HG03571 (cell line): ENCODE measurements around the gene ABHD16B.
"Not testable (repeated sequence)": the region's sequence is repeated elsewhere in the genome, so short reads cannot be mapped to it uniquely, and the experiment has no call there.

Experiments used
- ATAC-seq: cut with Tn5 transposase; IDR thresholded peaks from one replicate; pipeline ENCODE4 v1.9.1; 2021; ENCODE audit not compliant: unreplicated experiment

The ABHD16B gene

DNA sequence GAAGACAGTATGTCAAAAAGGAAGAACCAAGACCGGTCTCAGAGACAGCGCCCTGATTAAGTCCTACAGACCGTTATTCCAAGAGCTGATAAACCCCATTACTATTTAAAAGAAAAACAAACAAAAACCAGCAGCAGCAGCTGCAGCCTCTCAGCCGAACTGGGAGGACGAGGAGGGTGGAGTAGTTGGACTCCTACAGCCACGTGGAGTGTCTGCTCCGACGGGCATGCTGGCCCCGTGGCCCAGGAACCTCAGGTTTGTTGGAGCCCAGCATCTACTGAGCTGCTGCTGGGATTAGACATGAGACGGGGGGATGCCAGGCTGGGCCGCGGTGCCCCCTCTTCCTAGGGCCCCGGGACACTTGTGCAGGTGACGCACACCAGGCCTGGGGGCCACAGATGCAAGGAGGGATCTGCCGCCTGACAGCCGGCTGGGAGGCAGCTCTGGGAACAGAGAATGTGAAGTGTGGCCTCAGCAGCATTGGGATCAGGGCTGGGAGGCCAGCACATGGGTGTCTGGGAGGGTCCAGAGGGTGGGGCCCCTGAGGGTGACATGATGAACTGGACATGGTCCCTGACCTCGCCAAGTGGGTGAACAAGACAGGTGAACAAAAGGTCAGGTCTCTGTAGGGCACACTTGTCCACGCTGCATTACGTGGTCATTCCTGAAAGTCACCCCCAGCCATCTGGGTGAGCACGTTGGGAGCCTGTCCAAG is 27.4 kb upstream of the ABHD16B start:
- no peak for ATAC-seq

DNA sequence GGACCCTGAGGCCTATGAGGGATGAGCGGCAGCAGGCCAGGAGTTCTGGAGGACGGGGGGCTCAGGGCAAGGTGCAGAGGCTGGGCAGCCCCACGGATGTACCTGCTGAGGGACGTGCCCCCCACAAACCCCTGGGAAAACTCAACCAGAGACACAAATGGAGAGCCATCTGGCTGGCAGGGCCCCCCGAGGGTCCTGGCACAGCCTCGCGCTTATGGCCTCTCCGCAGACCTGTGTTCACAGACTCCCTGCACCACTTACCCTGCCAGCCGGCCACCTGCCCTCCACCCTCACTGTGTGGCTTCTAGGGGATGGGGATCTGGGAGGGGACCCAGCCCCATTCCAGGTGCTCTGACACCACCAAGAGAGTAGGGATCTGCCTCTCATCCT is 26.8 kb upstream of the ABHD16B start:
- no peak for ATAC-seq

DNA sequence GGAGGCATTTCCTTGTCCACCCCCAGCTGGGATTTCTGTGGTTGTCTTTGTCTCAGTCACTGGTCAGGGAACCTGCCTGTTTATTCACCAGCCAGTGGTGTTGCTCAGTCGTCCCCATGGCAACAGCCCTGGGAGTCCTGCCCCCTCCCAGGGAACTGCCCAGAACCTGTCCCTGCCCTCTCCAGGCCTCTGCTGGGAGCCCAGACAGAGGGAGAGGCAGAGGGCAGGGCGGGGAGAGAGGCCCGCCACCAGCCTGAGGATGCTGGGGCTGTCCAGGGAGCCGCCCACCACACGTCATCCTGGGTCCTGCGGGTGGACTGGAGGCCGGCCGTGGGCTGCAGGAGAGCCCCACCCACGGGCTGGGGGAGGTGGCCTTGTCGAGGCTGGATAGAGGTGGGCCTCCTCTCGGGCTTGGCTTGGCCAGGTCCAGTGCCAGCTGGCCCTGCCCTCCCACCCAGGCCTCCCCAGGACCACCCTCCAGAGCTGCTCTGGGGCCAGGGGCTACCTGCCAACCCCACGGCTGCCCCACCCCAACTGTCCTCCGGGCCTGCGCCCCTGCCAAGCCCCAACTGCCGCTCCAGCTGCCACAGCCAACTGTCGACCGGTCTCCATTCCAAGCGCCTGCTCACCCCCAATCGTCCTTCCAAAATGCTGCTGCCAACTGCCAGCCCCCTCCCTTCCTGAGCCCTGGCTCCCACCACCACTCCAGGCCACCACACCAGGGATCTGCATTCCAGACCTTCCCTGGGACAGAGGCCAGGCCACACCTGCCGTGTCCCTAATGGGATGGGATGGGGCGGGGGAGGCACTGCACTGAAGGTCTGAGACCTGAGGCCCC is 26.1 kb upstream of the ABHD16B start:
- no peak for ATAC-seq

DNA sequence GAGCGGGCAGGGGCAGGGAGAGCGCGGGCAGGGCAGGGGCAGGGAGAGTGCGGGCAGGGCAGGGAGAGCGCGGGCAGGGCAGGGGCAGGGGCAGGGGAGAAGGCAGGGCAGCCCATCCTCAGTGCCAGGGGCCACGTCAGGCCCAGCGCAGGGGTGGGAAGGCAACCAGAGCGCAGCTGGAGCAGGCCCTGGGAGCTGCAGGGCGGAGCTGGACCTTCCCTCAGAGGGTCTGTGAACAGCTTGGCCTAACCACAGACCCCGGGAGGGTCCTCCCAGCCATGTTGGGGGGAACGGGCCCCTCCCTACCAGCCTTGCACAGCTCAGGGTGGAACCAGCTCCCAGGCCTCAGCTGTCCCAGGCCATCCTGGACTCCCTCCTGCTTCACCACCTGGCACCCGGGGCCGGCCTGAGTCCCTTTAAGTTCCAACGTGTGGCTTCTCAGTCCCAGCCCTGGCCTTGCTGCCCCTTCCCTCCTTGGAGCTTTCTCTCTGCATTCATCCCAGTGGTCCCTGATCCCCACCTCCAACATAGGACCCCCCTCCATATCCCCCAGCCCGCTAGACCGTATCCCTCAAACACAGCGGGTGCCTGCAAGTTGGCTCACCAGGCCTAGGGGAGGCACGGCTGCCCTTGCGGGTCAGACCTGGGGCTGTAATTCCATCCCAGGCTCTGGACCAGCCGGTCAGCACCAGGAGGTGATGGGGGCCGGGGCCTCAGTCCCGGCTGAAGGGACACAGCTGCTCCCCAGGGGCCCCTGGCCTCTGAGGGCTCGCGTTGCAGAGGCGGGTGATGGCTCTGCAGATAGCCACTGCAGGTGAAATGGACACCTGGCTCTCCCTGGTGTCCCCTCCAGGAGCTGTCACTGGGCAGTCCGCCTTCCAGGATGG is 24.6 kb upstream of the ABHD16B start:
- ATAC-seq: no peak

DNA sequence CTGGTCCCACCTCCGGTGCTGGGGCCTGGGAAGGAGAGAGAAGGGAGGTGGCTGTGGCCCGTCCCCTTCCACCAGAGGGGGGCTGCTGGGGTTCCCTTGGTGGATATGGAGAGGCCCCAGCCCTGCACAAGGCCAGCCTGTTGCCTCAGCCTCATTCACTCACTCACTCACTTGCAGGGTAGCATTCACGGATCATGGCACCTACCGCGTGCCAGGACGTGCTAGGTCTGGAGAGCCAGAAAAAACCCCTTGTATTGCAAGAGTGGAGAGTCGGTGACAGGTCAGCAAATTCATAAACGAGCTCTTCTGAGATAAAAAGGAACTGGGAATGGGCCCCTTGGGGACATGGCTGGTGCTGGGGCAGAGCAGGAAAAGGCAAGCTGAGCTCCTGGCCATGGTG is 23.8 kb upstream of the ABHD16B start:
- no peak for ATAC-seq

DNA sequence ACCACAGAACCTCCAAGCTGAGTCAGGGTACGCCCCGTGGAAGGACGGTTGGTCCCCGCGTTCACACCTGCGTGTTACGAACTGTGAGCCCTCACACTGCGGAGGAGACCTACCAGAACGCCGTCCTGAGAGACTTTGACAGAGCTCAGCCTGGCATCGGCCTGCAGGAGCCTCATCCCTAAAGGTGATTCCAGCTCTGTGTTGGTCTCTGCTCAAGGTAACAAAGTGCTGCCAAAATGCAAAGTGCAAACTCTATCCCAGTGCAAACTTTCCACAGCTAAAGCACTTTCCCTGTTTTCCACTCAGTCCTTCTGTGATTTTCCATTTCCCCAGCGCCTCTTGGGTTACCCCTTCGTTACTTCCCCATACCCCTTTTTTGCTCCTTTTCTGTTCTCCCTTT is 21.7 kb upstream of the ABHD16B start:
- ATAC-seq: no peak

DNA sequence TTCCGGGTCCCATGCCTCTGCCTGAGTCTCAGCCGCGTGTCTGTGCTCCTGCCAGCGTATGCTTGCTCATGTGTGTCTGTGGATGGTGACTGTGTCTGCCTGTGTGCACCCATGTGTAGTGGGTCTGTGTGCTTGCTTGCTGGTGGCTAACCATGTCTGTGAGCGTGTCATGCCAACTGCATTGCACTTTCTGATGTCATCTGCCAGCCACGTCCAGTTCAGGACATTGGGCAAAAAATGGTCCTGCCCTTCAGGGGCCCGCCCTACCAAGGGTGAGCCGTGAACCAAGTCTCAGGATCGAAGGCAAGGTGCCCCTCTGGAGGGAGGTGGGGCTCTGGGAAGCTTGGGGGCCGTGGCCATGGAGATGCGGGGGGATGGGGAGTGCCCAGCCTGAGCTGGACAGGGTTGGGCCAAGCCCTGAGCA is 20.9 kb upstream of the ABHD16B start:
- no peak for ATAC-seq

DNA sequence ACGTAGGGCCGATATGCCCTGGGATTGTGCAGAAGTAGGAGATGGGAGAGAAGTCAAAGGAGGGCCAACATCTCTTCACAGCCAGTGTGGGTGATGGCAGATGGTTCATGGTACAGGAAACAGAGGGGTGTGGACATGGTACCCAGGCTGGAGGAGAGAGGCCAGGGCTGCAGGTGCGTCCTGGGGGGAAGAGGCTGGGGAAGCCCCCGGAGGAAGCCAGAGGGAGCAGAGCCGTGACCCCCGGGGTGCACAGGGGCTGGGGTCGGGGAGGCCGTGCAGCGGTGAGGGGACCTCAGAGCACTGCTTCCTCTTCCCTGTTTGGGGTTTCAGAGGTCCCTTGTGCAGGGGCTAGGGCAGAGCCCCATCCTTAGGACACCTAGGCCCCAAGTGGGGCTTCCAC is 19.0 kb upstream of the ABHD16B start:
- no peak for ATAC-seq

DNA sequence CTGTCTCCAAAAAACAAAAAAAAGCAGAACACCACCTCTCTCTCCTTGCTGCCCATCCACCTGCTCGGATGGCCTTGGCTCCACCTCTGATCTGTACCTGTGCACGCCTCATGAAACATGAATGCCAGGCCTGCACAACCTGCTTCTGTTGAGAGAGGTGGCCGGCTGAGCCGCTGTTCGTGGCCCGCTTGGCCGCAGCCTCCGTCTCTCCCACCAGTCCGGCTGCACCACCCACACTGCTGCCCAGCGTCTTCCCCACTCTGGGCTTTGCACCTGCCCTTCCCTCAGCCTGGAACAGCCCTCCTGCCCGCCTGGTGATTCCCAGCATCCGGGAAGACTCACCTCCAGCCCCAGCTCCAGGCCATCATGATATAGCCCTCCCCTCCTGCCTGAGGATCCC is 18.1 kb upstream of the ABHD16B start:
- ATAC-seq: no peak

DNA sequence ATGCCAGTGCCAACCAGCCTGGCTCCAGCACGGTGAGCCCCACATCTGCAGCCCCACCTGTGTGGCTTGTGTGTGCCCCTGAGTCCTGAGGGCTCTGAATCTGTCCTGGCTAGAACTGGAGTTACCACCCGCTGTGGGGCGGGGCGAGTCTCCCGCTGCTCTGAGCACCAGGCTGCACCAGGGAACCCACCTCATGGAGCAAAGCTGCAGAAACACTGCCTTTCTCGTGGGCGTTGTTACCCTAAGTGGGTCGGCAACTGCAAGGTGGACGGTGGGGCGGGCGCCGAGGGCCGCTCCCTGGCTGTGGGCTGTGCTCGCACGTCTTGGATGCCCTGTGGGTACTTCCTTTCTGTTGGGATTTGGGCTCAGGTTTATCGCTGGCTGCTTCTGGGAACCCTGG is 17.5 kb upstream of the ABHD16B start:
- no peak for ATAC-seq

DNA sequence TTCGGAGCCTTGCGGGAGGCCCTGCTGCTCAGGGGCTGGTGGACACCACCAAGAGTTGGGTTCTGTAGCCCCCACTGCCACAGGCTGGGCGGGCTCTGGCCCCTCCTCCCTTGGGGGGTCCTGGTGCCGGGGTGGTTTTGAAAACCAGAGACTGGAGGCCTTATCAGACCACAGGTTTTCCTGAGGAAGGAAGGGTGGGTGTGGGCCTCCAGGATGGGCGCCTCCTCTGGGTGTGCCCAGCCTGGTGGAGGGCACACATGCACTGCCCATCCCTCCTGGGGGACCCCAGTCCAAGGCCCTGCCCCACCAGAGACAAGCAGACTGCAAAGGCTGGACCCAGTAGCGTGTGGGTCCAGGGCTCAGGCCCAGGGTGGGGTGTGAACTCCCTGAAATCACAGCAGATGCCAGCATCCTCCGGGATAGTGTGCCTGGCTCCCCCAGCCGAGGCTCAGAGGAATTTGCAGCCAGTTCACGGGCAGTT is 16.7 kb upstream of the ABHD16B start:
- no peak for ATAC-seq

DNA sequence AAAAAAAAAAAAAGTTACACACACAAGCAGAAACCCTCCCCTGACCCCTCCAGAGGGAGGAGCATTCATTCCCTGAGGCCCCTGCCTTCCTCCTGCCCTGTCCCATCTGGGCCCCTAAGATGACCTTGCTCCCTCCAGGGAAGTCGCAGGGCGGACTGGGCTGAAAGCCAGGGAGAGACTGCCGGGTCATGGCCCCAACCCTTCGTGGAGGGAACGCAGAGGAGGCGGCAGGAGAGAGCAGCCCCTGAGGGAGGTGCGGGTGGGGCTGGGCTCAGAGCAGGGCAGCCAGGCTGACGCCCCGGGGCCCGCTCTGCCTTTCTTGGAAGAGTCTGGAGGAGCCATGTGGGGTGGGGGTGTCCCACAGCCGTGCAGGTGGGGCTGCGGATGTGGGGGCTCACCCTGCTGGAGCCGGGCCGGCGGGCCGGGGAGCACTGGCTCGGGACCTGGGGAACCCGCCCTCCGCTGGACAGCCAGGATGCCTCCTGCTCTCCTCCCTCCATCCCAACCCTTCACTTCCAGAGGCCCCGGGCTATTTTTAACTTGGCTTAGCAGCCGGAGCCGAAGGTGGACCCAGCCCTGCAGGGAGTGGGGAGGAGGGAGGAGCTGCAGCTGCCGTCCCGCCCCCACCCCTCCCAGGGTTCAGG is 15.0 kb upstream of the ABHD16B start:
- ATAC-seq: no peak

DNA sequence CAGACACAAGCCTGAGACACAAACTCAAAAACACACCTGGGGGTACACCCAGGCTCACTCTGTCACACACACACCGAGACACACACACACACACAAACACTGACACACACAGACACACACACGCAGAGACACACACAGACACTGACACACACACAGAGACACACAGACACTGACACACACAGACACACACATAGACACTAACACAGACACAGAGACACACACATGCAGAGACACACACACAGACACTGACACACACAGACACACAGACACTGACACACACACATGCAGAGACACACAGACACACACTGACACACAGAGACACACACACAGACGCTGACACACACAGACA is 14.4 kb upstream of the ABHD16B start:
- ATAC-seq: no peak

DNA sequence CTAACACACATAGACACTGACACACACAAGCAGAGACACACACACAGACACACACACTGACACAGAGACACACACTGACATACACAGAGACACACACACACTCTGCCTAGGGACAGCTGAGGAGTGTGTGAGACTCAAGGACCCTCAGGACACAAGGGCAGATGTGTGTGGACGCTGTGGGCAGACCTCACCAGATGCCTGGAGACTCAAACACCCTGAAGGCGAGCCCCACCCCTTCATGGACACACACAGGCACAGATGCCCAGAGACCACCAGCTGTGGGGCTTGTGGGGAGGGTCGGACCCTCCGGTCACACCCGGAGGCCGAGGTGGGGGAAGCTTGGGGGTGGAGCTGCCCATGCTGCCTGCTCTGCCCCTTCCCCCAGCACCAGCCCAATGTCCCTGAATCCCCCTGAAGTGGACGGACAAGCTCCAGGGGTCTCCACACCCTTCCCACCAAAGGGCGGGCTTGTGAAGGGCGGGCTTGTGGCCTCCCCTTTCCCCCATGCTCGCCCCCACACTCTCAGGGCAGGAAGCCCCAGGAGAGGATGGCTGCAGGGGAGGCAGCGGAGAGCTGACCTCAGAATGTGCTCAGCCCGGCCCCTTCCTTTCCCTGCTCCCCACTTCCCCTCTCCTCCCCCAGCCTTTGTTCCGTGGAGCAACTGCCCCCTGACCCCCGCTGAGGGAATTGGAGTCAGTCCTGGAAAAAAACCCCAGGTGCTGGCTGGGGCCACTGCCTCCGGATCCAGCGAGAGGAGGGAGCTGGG is 13.9 kb upstream of the ABHD16B start:
- no peak for ATAC-seq

DNA sequence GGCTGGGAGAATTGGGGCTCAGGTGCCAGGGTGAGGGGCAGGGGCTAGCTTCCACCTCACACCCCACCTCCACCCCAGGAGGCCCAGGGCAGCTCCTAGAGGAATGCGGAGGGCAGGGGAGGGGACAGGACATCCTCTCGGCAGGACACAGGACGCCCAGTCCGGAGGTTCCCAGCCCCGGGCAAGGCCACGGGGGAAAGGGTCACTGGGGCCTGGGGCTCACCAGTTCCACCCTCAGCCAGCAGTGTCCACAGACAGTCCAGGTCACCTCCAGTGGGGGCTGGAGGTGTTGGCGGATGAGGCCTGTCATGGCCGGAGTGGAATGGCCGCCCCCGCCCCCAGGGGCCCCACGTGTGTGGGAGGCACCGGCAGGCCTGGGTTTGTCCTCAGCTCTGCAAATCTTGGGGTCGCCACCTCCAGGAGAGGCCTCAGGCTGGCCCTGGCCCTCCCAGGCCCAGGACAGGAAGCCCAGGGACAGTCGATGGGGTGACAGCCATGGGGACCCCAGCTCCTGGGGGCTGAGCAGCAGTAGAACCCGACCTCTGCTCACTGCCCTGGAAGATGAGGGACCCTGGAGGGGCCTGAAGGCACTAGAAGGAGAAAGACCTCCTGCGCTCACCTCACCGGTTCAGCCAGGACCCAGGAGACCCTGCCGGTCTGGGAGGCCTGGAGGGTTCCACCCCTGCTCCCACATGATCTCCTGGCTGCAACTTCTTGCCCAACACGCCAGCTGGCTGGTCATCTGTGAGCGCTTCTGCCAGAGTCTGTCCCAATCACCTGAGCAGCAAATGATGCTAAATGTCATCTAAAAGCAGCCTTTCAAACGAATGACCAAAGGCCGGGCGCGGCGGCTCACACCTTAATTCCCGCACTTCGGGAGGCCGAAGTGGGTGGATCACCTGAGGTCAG is 13.0 kb upstream of the ABHD16B start:
- no peak for ATAC-seq

DNA sequence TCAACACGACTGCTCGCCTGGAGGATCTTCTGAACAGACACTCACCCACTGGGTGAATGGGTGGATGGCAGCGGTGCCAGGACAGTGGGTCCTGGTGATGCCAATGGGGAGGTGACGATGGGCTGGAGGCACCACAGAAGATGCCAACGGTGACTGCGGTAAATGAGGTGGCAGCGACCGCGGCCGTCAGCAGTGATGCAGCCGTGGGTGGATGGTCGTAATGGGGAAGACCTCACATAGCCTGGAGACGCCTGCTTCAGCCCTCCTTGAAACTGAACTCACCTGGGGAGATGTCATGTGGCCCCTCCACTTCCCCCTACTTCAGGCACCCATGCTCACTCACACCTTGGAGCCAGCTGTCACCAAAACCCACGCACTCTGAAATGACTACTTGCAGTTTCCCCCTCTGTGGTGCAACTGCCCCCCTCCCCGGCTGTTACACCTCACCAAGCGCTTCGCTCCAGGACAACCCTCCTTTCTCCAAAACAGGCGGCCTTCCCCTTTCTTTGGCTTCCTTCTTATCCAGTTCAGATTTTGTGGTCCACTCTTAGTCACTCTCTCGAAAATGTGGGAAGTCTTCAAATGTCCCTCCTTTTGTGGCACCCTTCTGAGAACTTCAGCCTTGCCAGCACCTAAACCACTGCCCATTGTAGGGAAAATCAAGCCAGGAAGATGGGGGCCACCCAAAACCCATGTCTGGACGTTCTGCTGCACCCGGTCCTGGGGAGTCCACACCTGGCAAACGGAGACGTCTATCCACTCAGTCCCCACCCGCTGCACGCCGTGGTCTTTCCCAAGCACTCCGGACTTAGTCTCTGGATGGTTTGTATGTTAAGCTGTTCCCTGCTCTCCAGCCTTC is 10.4 kb upstream of the ABHD16B start:
- ATAC-seq: peak; percentile 58

DNA sequence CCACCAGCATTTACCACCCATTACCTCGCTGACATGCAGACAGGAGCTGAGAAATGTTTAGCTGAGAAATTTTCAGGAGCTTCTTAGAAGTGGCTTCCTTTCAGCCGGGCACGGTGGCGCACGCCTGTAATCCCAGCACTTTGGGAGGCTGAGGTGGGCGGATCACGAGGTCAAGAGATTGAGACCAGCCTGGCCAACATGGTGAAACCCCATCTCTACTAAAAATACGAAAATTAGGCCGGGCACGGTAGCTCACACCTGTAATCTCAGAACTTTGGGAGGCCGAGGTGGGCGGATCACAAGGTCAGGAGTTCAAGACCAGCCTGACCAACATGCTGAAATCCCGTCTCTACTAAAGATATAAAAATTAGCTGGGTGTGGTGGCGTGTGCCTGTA is 9.8 kb upstream of the ABHD16B start:
- ATAC-seq: not testable (repeated sequence)

DNA sequence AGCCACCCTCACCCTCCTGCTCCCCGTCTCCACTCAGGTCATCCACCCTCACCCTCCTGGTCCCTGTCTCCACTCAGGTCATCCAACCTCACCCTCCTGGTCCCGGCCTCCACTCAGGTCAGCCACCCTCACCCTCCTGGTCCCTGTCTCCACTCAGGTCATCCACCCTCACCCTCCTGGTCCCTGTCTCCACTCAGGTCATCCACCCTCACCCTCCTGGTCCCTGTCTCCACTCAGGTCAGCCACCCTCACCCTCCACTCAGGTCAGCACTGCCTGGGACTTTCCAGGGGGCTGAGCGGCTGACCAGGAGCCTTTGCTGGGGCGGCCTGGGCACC is 7.6 kb upstream of the ABHD16B start:
- not testable (repeated sequence) for ATAC-seq
